Measurements from ENCODE around the gene NOXA1. TPM values are rescaled to one million over a fixed set of nuclear protein-coding genes. Genes with fewer than 3 reads are reported as not detected.

NOXA1 gene
- total and polyA plus RNA-seq, 2 of the 8 experiments (the other 6 are each of a cell fraction or from before 2014, with no cell fraction given) = 0.34 to 0.91 TPM

GRCh38 chr9:137429546-137429890 is 6.3 kb downstream of the NOXA1 start:
- Histone ChIP-seq H3K27ac (ENCODE audit: low read depth, low read length) (no peak overlapping the region), H3K23me2 (ENCODE audit: low read depth, low read length) (no peaks in the 10 kb centered on the region), H3K4me1 (replicated peaks in 1 of 4; ENCODE audit: control insufficient read depth in 3 of 4, insufficient read depth in 4 of 4, low read length in 3 of 4) (peaks cover 0 to 3% (median 0%) of the 10 kb centered on the region in 4 experiments; a peak in 2 of 7 replicates), H3K9ac (replicated peaks in 1 of 4; ENCODE audit: extremely low read depth in 1 of 4, low read depth in 3 of 4, low read length in 3 of 4) (no peak overlapping the region), H3K79me2 (ENCODE audit: control insufficient read depth in 1 of 2, insufficient read depth in 2 of 2, low read length in 2 of 2) (no peaks in the 10 kb centered on the region), H3K23ac (ENCODE audit: insufficient read length) (no peak overlapping the region), H2BK120ac (replicated peaks; ENCODE audit: low read depth, low read length) (no peak overlapping the region), H3K36me3 (ENCODE audit: control insufficient read depth in 2 of 4, insufficient read depth in 4 of 4, low read length in 3 of 4) (no peaks in the 10 kb centered on the region), H2BK12ac (ENCODE audit: low read depth, low read length) (no peak overlapping the region), H4K91ac (replicated peaks; ENCODE audit: insufficient read length, low read length) (no peak overlapping the region), H4K8ac (ENCODE audit: extremely low read depth, insufficient read depth, low read length) (no peak overlapping the region), H3K4me2 (ENCODE audit: insufficient read depth in 1 of 2, low read depth in 2 of 2, low read length in 2 of 2) (no peak overlapping the region), H2BK15ac (ENCODE audit: low read length) (no peak overlapping the region), H3K4ac (replicated peaks; ENCODE audit: insufficient read length, low read depth, low read length) (no peak overlapping the region), H4K5ac (ENCODE audit: insufficient read length, low read depth, low read length) (no peak overlapping the region), H2AK5ac (ENCODE audit: low read depth, low read length) (no peak overlapping the region), H3K27me3 (replicated peaks in 1 of 4; ENCODE audit: control insufficient read depth in 3 of 4, extremely low read depth in 1 of 4, insufficient read depth in 3 of 4, low read length in 3 of 4) (peaks cover 0 to 3% (median 0%) of the 10 kb centered on the region in 4 experiments; a peak in 2 of 7 replicates), H3K4me3 (ENCODE audit: extremely low read depth in 1 of 4, insufficient read depth in 2 of 4, low read depth in 3 of 4, low read length in 4 of 4) (no peak overlapping the region), H3K9me3 (ENCODE audit: insufficient read depth in 2 of 2, low read depth in 1 of 2, low read length in 1 of 2) (no peaks in the 10 kb centered on the region), H2AFZ (ENCODE audit: low read length) (no peak overlapping the region), H4K20me1 (replicated peaks in 1 of 2; ENCODE audit: control insufficient read depth in 1 of 2, insufficient read depth in 2 of 2, low read length in 2 of 2) (peaks cover 0 to 1% of the 10 kb centered on the region in 2 experiments), H3K18ac (ENCODE audit: extremely low read depth, low read length) (no peak overlapping the region), H3K79me1 (ENCODE audit: low read depth, low read length) (no peaks in the 10 kb centered on the region), H2BK20ac (ENCODE audit: low read length) (no peak overlapping the region), H3K56ac (replicated peaks; ENCODE audit: insufficient read length, low read depth, low read length) (no peak overlapping the region), H2BK5ac (ENCODE audit: low read depth, low read length) (no peak overlapping the region), H3K14ac (ENCODE audit: insufficient read length) (no peak overlapping the region)
- CTCF ChIA-PET (ENCODE audit: partially characterized antibody) = interaction anchor here (1.2 kb wide), 1 partner anchor 25 kb away, joined by 3 read pairs; no protein-coding TSS in a partner anchor
- POLR2A ChIA-PET (ENCODE audit: partially characterized antibody) = interaction anchor here (0.6 to 2.5 kb wide), 4 partner anchors 13 to 189 kb away, joined by 4 to 6 read pairs (median 5); partner anchors contain the start of gene TUBB4B
- TF ChIP-seq NANOG (IDR thresholded peaks at IDR 0.05; ENCODE audit: insufficient read depth, low read depth, low read length, poor library complexity, severe bottlenecking) (no peak), KDM4A (IDR thresholded peaks at IDR 0.05; ENCODE audit: low read depth, low read length, severe bottlenecking) (no peak), MAX (IDR thresholded peaks at IDR 0.05) (no peak), POLR2A (IDR thresholded peaks at IDR 0.05; ENCODE audit: control extremely low read depth in 1 of 2, low read depth in 2 of 2, low read length in 2 of 2) (no peak), GABPA (IDR thresholded peaks at IDR 0.05; ENCODE audit: borderline replicate concordance, insufficient read depth, low read length) (no peak), MAFK (IDR thresholded peaks at IDR 0.05; ENCODE audit: low read depth, low read length) (no peak), KDM5A (IDR thresholded peaks at IDR 0.05; ENCODE audit: low read length) (no peak)
- no peak for DNase-seq (ENCODE audit: low read depth in 1 of 2, low spot score in 2 of 2)
- FAIRE-seq = no peak
- 88% methylated on average over 4 of the region's 14 CpGs; no CpG with 5 or more reads in 1 of the 2 experiments for WGBS, 2 experiments (ENCODE audit: extremely low coverage in 1 of 2, insufficient coverage in 1 of 2, insufficient read length in 1 of 2, insufficient replicate concordance in 2 of 2, low coverage in 1 of 2, low lambda C conversion rate in 2 of 2, missing lambda C conversion rate in 1 of 2)
